B cell (primary cell): ENCODE data around the gene ATP5ME. TPM values are rescaled to one million over a fixed set of nuclear protein-coding genes. Genes with fewer than 3 reads are reported as not detected.

Experiments
- ATAC-seq: fragments of 200-7000 bp; cut with Tn5 transposase; one replicate; pipeline ENCODE4 v1.10.0; 2021; ENCODE audit warnings: low read depth, mild to moderate bottlenecking, moderate number of reproducible peaks, moderate library complexity
- CTCF ChIA-PET: fragments of 350-600 bp; sonication (Branson Sonifier 250); formaldehyde crosslinking; loops from one replicate; lab custom pipeline; 2021; ENCODE audit warnings: antibody characterized with exemption, inconsistent platforms; lab: Charles Lee
- POLR2A ChIA-PET: fragments of 350-600 bp; sonication (Branson Sonifier 250); formaldehyde crosslinking; loops from one replicate; lab custom pipeline; 2021; ENCODE audit warnings: antibody characterized with exemption; lab: Charles Lee
- DNase-seq: peaks from one replicate; pipeline ENCODE4 v3.0.0; 2013
- H2AFZ ChIP-seq: 2 replicates; pipeline ENCODE4 v1.6.1; 2012; ENCODE audit warnings: mild to moderate bottlenecking, low read depth, low read length; ENCODE audit not compliant: insufficient read depth, poor library complexity, severe bottlenecking
- H3K27ac ChIP-seq, 2 donors: 1 replicate in 1 of 2; 2 replicates in 1 of 2; pipeline ENCODE4 v1.5.1; 2012 to 2013; ENCODE audit warnings: low read length in 2 of 2, mild to moderate bottlenecking in 2 of 2, moderate library complexity in 1 of 2
- H3K27me3 ChIP-seq, 4 experiments: fragments of 200-600 bp in 1 of 4; sonication (generic) in 1 of 4; replicated peaks in 1 of 4; 1 replicate in 2 of 4; 2 replicates in 2 of 4; pipeline versions ENCODE4 v1.6.1 to v1.7.0; 2013 to 2016; ENCODE audit warnings: low read length in 3 of 4, mild to moderate bottlenecking in 2 of 4, mixed read lengths in 1 of 4, moderate library complexity in 1 of 4; ENCODE audit not compliant: insufficient read depth in 4 of 4, control insufficient read depth in 3 of 4; ENCODE audit errors: control extremely low read depth in 1 of 4
- H3K36me3 ChIP-seq, 2 experiments: replicated peaks in 1 of 2; 1 replicate in 1 of 2; 2 replicates in 1 of 2; pipeline versions ENCODE4 v1.6.1 to v1.7.1; 2013; ENCODE audit warnings: low read length in 1 of 2; ENCODE audit not compliant: insufficient read depth in 2 of 2, control insufficient read depth in 1 of 2; ENCODE audit errors: control extremely low read depth in 1 of 2, extremely low read depth in 1 of 2
- H3K4me1 ChIP-seq, 2 donors: fragments of 200-600 bp in 1 of 2; sonication (generic) in 1 of 2; 1 replicate in 1 of 2; 2 replicates in 1 of 2; pipeline versions ENCODE4 v1.5.1 to v1.6.1; 2013 to 2017; ENCODE audit warnings: low read length in 2 of 2; ENCODE audit not compliant: control insufficient read depth in 2 of 2, insufficient read depth in 2 of 2
- H3K4me2 ChIP-seq: replicated peaks from 2 replicates; pipeline ENCODE3; 2012; ENCODE audit warnings: mild to moderate bottlenecking, low read depth, low read length; ENCODE audit not compliant: poor library complexity, severe bottlenecking
- H3K4me3 ChIP-seq, 5 experiments: fragments of 200-600 bp in 1 of 5; sonication (generic) in 1 of 5; 1 replicate in 3 of 5; 2 replicates in 2 of 5; pipeline versions ENCODE4 v1.5.1 to v1.7.0; 2011 to 2016; ENCODE audit warnings: low read length in 4 of 5, mild to moderate bottlenecking in 4 of 5, low read depth in 2 of 5, control low read depth in 1 of 5, moderate library complexity in 1 of 5; ENCODE audit not compliant: insufficient read depth in 1 of 5; ENCODE audit errors: control extremely low read depth in 1 of 5, extremely low read depth in 1 of 5
- H3K79me2 ChIP-seq: fragments of 200-600 bp; sonication (generic); one replicate; pipeline ENCODE4 v1.6.0; 2016; ENCODE audit warnings: low read length; ENCODE audit not compliant: control insufficient read depth, insufficient read depth
- H3K9ac ChIP-seq: fragments of 200-600 bp; sonication (generic); 2 replicates; pipeline ENCODE4 v1.6.1; 2017; ENCODE audit warnings: mild to moderate bottlenecking, low read length, moderate library complexity
- H3K9me3 ChIP-seq, 3 donors: one replicate each; pipeline versions ENCODE4 v1.6.1 to v1.7.1; 2013; ENCODE audit warnings: low read length in 2 of 3; ENCODE audit not compliant: control insufficient read depth in 2 of 3, insufficient read depth in 1 of 3; ENCODE audit errors: control extremely low read depth in 1 of 3
- H4K20me1 ChIP-seq: 2 replicates; pipeline ENCODE4 v1.6.0; 2012; ENCODE audit warnings: mild to moderate bottlenecking, low read length; ENCODE audit not compliant: insufficient read depth, control insufficient read depth, poor library complexity, severe bottlenecking
- H3K27ac Mint-ChIP-seq: one replicate; pipeline ENCODE4 v1.8.0; 2021; ENCODE audit warnings: mixed read lengths
- H3K27me3 Mint-ChIP-seq: one replicate; pipeline ENCODE4 v1.8.0; 2021; ENCODE audit warnings: mixed read lengths
- H3K4me1 Mint-ChIP-seq: one replicate; pipeline ENCODE4 v1.8.0; 2021; ENCODE audit warnings: mixed read lengths
- H3K4me3 Mint-ChIP-seq: one replicate; pipeline ENCODE4 v1.8.0; 2021; ENCODE audit warnings: mixed read lengths
- H3K9me3 Mint-ChIP-seq: one replicate; pipeline ENCODE4 v1.8.0; 2022; ENCODE audit warnings: mixed read lengths; ENCODE audit not compliant: insufficient read depth
- EZH2 ChIP-seq: IDR thresholded peaks from 2 replicates; pipeline ENCODE4 v1.6.1; 2012; ENCODE audit warnings: borderline replicate concordance, low read depth, mild to moderate bottlenecking, moderate library complexity, low read length; ENCODE audit not compliant: insufficient read depth, poor library complexity, severe bottlenecking
- WGBS: methylation state at CpG from one replicate; pipeline ENCODE4 v1.1.5; 2013; ENCODE audit warnings: missing lambda C conversion rate; ENCODE audit not compliant: insufficient coverage; 5-methylcytosine and 5-hydroxymethylcytosine counted together
- intact Hi-C: fragments of 100-400 bp; cut with micrococcal nuclease; formaldehyde crosslinking; loops from one replicate; pipeline ENCODE4 v1.10.0; 2022
- polyA plus RNA-seq: library from polyadenylated mRNA; depleted of rRNA; stranded (reverse); fragments of >200 nt; gene quantifications from 2 replicates; pipeline ENCODE4 v1.2.3, GENCODE V29; 2012
- total RNA-seq, 2 donors: library from RNA; stranded (reverse); fragments of 120-200 nt in 1 of 2; gene quantifications; 1 replicate in 1 of 2; 2 replicates in 1 of 2; pipeline versions ENCODE4 v1.2.3 to v1.2.4, GENCODE V29; 2013 to 2022
- TF ChIP-seq, protein P1 (sequence below): fragments of 200-600 bp; IDR thresholded peaks from one replicate; pipeline ENCODE4 v1.8.0; 2022; ENCODE audit warnings: antibody characterized with exemption, mild to moderate bottlenecking

The ATP5ME gene
- total and polyA plus RNA-seq, 2 donors (not counting 1 experiment from before 2014, with no cell fraction given) = 129 to 153 TPM

DNA sequence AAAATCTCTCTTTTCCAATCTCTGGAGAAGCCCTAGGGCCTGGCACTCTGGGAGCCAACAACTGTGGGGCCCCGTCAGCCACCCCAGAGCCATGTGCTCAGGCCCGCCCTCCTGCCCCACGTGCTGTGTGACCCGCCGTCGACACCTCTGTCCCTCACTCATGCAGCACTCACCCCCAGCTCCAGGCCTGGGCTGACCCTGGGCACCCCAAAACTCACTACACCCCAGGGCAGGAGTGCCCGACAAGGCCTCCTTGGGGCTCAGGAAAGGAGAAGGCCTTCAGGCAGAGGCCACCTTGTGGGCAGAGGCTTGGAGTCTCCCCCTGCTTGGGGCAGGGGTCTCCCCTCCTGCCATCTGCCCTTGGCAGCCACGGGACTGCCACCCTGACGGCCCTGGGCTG, 6.0 kb upstream of the ATP5ME start:
- Histone ChIP-seq H3K4me1 (peaks cover 28 to 44% of the 10 kb centered on the region in 2 donors), H3K27me3 (peaks cover 0 to 2% (median 0%) of the 10 kb centered on the region in 4 experiments), H3K9ac (peak overlapping the region; percentile 54), H3K27ac (no peak overlapping the region), H2AFZ (peak overlapping the region; percentile 76), H3K4me2 (peak overlapping the region; percentile 93), H3K9me3 (peaks cover 0 to 10% (median 0%) of the 10 kb centered on the region in 3 donors), H3K4me3 (peak overlapping the region in 1 of 5 experiments; percentile 53), H3K36me3 (no peaks in the 10 kb centered on the region), H4K20me1 (no peaks in the 10 kb centered on the region), H3K79me2 (peaks cover 5% of the 10 kb centered on the region)
- TF ChIP-seq EZH2 = no peak
- TF ChIP-seq, protein P1, sequence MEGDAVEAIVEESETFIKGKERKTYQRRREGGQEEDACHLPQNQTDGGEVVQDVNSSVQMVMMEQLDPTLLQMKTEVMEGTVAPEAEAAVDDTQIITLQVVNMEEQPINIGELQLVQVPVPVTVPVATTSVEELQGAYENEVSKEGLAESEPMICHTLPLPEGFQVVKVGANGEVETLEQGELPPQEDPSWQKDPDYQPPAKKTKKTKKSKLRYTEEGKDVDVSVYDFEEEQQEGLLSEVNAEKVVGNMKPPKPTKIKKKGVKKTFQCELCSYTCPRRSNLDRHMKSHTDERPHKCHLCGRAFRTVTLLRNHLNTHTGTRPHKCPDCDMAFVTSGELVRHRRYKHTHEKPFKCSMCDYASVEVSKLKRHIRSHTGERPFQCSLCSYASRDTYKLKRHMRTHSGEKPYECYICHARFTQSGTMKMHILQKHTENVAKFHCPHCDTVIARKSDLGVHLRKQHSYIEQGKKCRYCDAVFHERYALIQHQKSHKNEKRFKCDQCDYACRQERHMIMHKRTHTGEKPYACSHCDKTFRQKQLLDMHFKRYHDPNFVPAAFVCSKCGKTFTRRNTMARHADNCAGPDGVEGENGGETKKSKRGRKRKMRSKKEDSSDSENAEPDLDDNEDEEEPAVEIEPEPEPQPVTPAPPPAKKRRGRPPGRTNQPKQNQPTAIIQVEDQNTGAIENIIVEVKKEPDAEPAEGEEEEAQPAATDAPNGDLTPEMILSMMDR = no peak
- CTCF ChIA-PET = no interaction called here
- intact Hi-C loops = no loop called here
- ATAC-seq = no peak
- POLR2A ChIA-PET = no interaction called here
- no peaks in the 10 kb centered on the region for H3K9me3 Mint-ChIP-seq
- 95% methylated on average over 8 of the region's 9 CpGs for WGBS
- H3K4me3 Mint-ChIP-seq = peak overlapping the region; percentile 71
- peaks cover 35% of the 10 kb centered on the region for H3K4me1 Mint-ChIP-seq
- no peak for DNase-seq
- peaks cover 2% of the 10 kb centered on the region for H3K27me3 Mint-ChIP-seq
- H3K27ac Mint-ChIP-seq = no peak overlapping the region

DNA sequence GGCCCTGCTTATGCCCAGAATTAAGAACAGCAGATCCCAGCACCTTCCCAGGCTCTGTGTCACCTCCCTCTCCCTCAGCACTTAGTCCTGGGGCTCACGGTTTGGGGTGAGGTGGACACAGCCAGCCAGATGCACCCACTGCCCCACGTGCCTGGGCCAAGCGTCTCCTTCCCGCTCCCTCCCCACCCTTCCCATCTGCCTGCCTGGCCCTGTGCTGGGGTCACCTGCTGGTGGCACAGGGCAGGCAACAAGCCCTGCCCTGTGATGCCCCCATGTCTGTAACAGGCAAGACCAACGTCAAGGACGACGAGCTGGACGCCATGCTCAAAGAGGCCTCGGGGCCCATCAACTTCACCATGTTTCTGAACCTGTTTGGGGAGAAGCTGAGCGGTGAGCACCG, 5.6 kb upstream of the ATP5ME start:
- CTCF ChIA-PET = no interaction called here
- WGBS = 94% methylated on average over 11 of the region's 11 CpGs
- no peak for ATAC-seq
- Mint-ChIP-seq H3K27me3 (no peaks in the 10 kb centered on the region), H3K9me3 (no peaks in the 10 kb centered on the region), H3K4me3 (peak overlapping the region; percentile 26), H3K4me1 (peaks cover 34% of the 10 kb centered on the region), H3K27ac (no peak overlapping the region)
- no peak overlapping the region for H3K4me2 ChIP-seq
- H3K9me3 ChIP-seq = peaks cover 0 to 10% (median 0%) of the 10 kb centered on the region in 3 donors
- H3K27me3 ChIP-seq = peaks cover 0 to 2% (median 0%) of the 10 kb centered on the region in 4 experiments
- H2AFZ ChIP-seq = no peak overlapping the region
- peaks cover 10% of the 10 kb centered on the region for H3K79me2 ChIP-seq
- H3K9ac ChIP-seq = no peak overlapping the region
- no peaks in the 10 kb centered on the region for H3K36me3 ChIP-seq
- peaks cover 32 to 48% of the 10 kb centered on the region in 2 donors for H3K4me1 ChIP-seq
- no peak for TF ChIP-seq EZH2
- TF ChIP-seq, protein P1 = no peak
- H4K20me1 ChIP-seq = no peaks in the 10 kb centered on the region
- H3K4me3 ChIP-seq = no peak overlapping the region
- no peak overlapping the region for H3K27ac ChIP-seq
- POLR2A ChIA-PET = no interaction called here
- intact Hi-C loops = loop anchor here (10.0 kb wide), 1 partner anchor 605 kb away; the partner anchor contains the start of gene MAEA
- DNase-seq = no peak
